GM13976 (cell line): Measurements from ENCODE around the gene CA6.

Experiments
- DNase-seq: peaks from one replicate; pipeline ENCODE4 v3.0.0; 2012; ENCODE audit warnings: low spot score
- in situ Hi-C: fragments of 300-500 bp; cut with MboI; formaldehyde crosslinking; loops from one replicate; pipeline ENCODE4 v1.12.0; 2022; ENCODE audit warnings: low sequenced_read_pairs, mixed read lengths, inconsistent platforms; ENCODE audit not compliant: unreplicated experiment
- TF ChIP-seq, protein P1 (sequence below): IDR thresholded peaks from 2 replicates; pipeline ENCODE4 v1.5.1; 2012; ENCODE audit warnings: borderline replicate concordance, mild to moderate bottlenecking; ENCODE audit not compliant: insufficient read depth; ENCODE audit errors: extremely low read depth, missing control alignments, control extremely low read depth

CA6 gene

DNA sequence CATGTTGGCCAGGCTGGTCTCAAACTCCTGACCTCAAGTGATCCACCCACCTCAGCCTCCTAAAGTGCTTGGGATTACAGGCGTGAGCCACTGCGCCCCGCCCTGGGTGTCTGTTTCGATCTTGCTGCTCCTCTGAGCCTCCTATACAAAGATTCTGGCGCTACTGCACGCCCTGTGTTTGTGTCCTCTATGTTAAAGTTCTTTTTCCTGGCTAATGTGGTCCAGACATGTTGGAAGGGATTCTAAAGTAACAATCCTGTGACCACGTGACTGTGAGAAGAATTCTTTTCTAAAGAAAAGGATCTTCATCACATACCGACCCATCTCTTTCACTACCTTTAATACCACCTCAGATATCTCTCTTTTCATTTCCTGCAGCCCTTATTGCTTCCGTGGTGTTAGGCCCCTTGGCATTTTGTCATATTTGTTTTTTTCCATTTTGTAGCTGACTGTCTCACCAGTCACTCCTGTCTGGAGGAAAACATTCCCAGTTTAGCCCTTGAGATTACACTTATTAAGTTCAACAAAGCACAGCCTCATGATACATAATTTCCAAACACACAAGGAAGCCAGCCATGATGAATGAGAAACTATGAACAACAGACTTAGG is 40.0 kb upstream of the CA6 start:
- in situ Hi-C loops = no loop called here
- TF ChIP-seq, protein P1, sequence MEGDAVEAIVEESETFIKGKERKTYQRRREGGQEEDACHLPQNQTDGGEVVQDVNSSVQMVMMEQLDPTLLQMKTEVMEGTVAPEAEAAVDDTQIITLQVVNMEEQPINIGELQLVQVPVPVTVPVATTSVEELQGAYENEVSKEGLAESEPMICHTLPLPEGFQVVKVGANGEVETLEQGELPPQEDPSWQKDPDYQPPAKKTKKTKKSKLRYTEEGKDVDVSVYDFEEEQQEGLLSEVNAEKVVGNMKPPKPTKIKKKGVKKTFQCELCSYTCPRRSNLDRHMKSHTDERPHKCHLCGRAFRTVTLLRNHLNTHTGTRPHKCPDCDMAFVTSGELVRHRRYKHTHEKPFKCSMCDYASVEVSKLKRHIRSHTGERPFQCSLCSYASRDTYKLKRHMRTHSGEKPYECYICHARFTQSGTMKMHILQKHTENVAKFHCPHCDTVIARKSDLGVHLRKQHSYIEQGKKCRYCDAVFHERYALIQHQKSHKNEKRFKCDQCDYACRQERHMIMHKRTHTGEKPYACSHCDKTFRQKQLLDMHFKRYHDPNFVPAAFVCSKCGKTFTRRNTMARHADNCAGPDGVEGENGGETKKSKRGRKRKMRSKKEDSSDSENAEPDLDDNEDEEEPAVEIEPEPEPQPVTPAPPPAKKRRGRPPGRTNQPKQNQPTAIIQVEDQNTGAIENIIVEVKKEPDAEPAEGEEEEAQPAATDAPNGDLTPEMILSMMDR = no peak
- DNase-seq = no peak

DNA sequence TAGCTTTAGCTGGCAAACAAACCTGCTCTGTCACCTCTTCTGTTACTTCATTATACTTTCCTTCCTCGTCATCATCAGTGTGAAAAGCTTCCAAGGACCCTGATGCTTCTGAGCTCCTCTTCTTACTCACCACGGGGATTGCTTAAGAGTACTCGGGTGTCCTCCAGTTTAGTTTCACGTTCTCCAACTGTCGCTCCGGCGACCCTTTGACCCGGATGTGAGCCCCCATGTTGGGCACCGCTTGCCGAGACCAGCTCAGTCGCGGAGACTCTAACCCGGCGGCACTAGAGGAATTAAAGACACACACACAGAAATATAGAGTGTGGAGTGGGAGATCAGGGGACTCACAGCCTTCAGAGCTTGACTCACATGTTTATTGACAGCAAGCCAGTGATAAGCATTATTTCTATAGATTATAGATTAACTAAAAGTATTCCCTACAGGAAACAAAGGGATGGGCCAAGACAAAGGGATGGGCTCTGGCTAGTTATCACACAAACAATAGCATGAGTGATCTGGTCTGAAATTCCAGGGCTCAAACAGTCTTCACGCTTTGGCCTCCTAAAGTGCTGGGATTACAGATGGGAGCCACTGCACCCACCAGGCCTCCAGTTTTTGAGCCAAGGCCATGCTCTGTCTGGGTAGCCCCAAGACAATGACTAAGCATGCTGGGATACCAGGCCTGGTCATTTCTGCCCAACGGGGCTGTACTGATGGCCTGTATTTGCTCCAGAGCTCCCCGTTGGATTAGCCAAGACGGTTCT is 37.1 kb upstream of the CA6 start:
- TF ChIP-seq, protein P1 = no peak
- in situ Hi-C loops = no loop called here
- no peak for DNase-seq

DNA sequence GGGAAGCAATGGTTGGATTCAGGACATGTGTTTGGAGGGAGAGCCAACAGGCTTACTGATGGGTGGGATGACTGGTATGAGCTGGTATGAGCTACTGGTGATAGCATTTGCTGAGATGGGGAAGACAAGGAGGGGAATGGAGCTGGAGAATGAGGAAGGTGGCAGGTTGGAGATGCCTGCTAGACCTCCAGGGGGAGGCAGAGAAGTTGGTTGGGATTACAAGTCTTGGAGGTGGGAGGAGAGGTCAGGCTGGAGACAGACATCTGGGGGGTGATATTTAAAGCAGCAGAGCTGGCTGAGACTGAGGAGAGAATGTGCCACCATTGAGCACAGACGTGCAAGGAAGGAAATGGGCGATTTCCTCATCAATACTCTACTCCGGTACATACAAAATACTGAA is 35.3 kb upstream of the CA6 start:
- TF ChIP-seq, protein P1 = no peak
- no peak for DNase-seq
- in situ Hi-C loops = loop anchor here (10.0 kb wide), 1 partner anchor 194 kb away; no protein-coding TSS in a partner anchor

DNA sequence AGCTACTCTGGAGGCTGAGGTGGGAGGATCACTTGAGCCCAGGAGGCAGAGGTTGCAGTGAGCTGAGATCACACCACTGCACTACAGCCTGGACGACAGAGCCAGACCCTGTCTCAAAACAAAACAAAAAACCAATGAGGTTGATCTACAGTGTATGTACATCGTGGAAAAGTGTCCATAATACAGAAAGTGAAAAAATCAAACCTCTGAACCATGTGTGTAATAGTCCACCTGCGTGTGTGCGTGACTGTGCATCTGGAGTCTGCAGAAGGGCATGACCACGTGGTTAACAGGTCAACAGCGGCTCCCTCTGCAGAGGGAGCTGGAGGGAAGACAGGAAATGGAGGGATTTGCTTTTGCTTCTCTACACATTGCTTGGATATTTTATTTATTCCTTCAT is 34.8 kb upstream of the CA6 start:
- TF ChIP-seq, protein P1 = no peak
- DNase-seq = no peak
- in situ Hi-C loops = loop anchor here (10.0 kb wide), 1 partner anchor 194 kb away; no protein-coding TSS in a partner anchor

DNA sequence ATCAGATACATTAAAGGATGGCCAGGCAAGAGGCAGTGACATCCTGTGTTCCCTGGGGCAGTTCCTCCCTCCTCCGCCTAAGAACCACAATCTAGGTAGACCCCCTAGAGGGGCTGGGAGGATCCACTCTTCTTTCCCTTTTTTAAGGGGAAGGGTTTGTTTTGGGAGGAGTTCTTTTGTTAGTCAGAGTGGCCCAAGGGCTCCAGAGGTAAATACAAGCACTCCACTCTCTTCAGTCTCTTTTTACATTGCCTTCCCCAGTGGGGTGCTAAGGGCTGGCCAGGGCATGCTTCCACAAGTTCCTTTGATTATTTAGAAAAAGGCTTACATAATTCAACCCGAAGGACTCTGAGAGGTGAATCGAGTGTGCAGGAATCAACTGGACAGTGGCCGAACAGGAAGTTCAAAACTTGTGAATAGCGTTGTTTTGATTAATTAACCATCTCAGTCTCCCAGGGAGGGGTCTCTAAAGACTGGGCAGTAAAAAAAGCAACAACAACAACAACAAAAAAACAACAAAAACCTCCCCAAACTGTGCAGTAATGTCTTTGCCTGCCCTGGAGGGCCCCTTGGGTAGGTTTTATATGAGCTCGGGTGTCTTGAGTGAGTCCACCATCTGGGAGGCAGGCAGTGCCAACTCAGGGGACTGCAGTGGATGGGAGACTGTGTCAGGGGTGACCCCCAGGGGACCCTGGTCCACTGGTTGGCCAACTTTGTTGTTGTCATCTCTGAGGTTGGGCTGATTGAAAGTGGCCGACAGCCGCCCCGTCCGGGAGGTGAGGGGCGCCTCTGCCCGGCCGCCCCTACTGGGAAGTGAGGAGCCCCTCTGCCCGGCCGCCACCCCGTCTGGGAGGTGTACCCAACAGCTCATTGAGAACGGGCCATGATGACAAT is 34.0 kb upstream of the CA6 start:
- in situ Hi-C loops = loop anchor here (10.0 kb wide), 1 partner anchor 193 kb away; no protein-coding TSS in a partner anchor
- DNase-seq = no peak
- TF ChIP-seq, protein P1 = no peak

DNA sequence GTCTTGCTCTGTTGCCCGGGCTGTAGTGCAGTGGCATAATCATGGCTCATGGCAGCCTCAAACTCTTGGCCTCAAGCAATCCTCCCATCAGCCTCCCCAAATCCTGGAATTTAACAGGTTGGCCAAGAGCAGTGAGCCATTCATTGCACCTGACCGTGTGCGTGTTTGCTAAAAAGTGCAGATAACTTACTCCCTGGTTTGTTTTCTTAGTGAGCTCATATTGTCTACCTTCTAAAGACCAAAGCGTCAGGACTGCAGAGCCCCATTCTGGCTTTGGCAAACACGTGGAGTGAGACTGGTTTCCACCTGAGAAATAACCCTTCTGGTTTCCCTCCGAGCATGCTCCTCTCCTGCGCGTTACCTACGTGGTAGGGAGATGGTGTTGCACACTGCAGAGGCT is 32.2 kb upstream of the CA6 start:
- TF ChIP-seq, protein P1 = no peak
- in situ Hi-C loops = loop anchor here (10.0 kb wide), 1 partner anchor 191 kb away; no protein-coding TSS in a partner anchor
- no peak for DNase-seq
